ENCODE measurements around the gene LLPH. TPM values are rescaled to one million over a fixed set of nuclear protein-coding genes. Genes with fewer than 3 reads are reported as not detected.

Gene LLPH
- total RNA-seq, 1 donor from 2014 or later = 10.2 TPM

GRCh38 chr12:66144791-66145754 is 14.5 kb upstream of the LLPH start:
- DNase-seq (ENCODE audit: low spot score in 2 of 2) = peak in 1 of 2 donors; percentile 33
- FAIRE-seq = no peak

GRCh38 chr12:66143868-66144267 is 13.3 kb upstream of the LLPH start:
- FAIRE-seq (no peak), DNase-seq (ENCODE audit: low spot score in 2 of 2) (no peak)

- DNase-seq (ENCODE audit: low spot score in 2 of 2) (no peak), FAIRE-seq (no peak)
Measured at GRCh38 chr12:66142826-66143225, 12.3 kb upstream of the LLPH start.

- FAIRE-seq (no peak), DNase-seq (ENCODE audit: low spot score in 2 of 2) (no peak)
Measured at GRCh38 chr12:66141299-66141698, 10.7 kb upstream of the LLPH start.

GRCh38 chr12:66140731-66141130 is 10.2 kb upstream of the LLPH start:
- FAIRE-seq = no peak
- DNase-seq (ENCODE audit: low spot score in 2 of 2) = no peak

- no peak for DNase-seq (ENCODE audit: low spot score in 2 of 2)
- FAIRE-seq = no peak
Measured at GRCh38 chr12:66139328-66139727, 8.8 kb upstream of the LLPH start.

GRCh38 chr12:66137937-66138336 is 7.4 kb upstream of the LLPH start:
- FAIRE-seq (no peak), DNase-seq (ENCODE audit: low spot score in 2 of 2) (no peak)

GRCh38 chr12:66132408-66132807 is 1.9 kb upstream of the LLPH start:
- no peak for FAIRE-seq
- no peak for DNase-seq (ENCODE audit: low spot score in 2 of 2)

- DNase-seq (ENCODE audit: low spot score in 2 of 2) (no peak), FAIRE-seq (no peak)
Measured at GRCh38 chr12:66131067-66131688, 628 bp upstream of the LLPH start.

- DNase-seq (ENCODE audit: low spot score in 2 of 2) (no peak), FAIRE-seq (no peak)
Measured at GRCh38 chr12:66129934-66130266, 650 bp downstream of the LLPH start.

GRCh38 chr12:66127650-66128049 is 2.9 kb downstream of the LLPH start:
- no peak for FAIRE-seq
- DNase-seq (ENCODE audit: low spot score in 2 of 2) = no peak

GRCh38 chr12:66120477-66120876 is 10.1 kb downstream of the LLPH start:
- no peak for FAIRE-seq

GRCh38 chr12:66119870-66120241 is 10.7 kb downstream of the LLPH start:
- FAIRE-seq = no peak

More at GRCh38 chr12:66120477-66120876, 10.1 kb downstream of the LLPH start:
- DNase-seq (ENCODE audit: low spot score in 2 of 2) = no peak

GRCh38 chr12:66119229-66119869 is 11.2 kb downstream of the LLPH start:
- no peak for FAIRE-seq
- no peak for DNase-seq (ENCODE audit: low spot score in 2 of 2)

More at GRCh38 chr12:66119870-66120241, 10.7 kb downstream of the LLPH start:
- DNase-seq (ENCODE audit: low spot score in 2 of 2) = no peak

- DNase-seq (ENCODE audit: low spot score in 2 of 2) = no peak
Measured at GRCh38 chr12:66118240-66118891, 12.2 kb downstream of the LLPH start.

GRCh38 chr12:66117242-66117641 is 13.3 kb downstream of the LLPH start:
- FAIRE-seq = no peak
- DNase-seq (ENCODE audit: low spot score in 2 of 2) = no peak

More at GRCh38 chr12:66118240-66118891, 12.2 kb downstream of the LLPH start:
- no peak for FAIRE-seq

GRCh38 chr12:66115071-66115600 is 15.4 kb downstream of the LLPH start:
- FAIRE-seq (no peak), DNase-seq (ENCODE audit: low spot score in 2 of 2) (no peak)

GRCh38 chr12:66113471-66113870 is 17.1 kb downstream of the LLPH start:
- DNase-seq (ENCODE audit: low spot score in 2 of 2) = no peak

GRCh38 chr12:66111605-66112004 is 18.9 kb downstream of the LLPH start:
- FAIRE-seq = no peak
- no peak for DNase-seq (ENCODE audit: low spot score in 2 of 2)

More at GRCh38 chr12:66113471-66113870, 17.1 kb downstream of the LLPH start:
- no peak for FAIRE-seq

GRCh38 chr12:66109056-66109455 is 21.5 kb downstream of the LLPH start:
- DNase-seq (ENCODE audit: low spot score in 2 of 2) = no peak
- FAIRE-seq = no peak
